Keratinocyte (primary cell): ENCODE results near the gene PCDHGC4. TPM values are rescaled to one million over a fixed set of nuclear protein-coding genes. Genes with fewer than 3 reads are reported as not detected.

Experiments used
- DNase-seq: peaks from one replicate; pipeline ENCODE4 v3.0.0-alpha.2; 2011; ENCODE audit warnings: low read depth, missing footprints, low spot score
- FAIRE-seq: peaks from 2 replicates; lab custom pipeline; 2011; peaks lifted over from hg19 to GRCh38; lab: Jason Lieb, UNC
- H2AFZ ChIP-seq: 2 replicates; pipeline ENCODE4 v1.6.0; 2012; ENCODE audit warnings: low read length, control low read depth, inconsistent platforms; ENCODE audit not compliant: control insufficient read depth
- H3K27ac ChIP-seq: 2 replicates; pipeline ENCODE4 v1.5.1; 2011; ENCODE audit warnings: low read length; ENCODE audit not compliant: control insufficient read depth, insufficient read depth
- H3K27me3 ChIP-seq: 3 replicates; pipeline ENCODE4 v1.6.0; 2011; ENCODE audit warnings: low read length; ENCODE audit not compliant: control insufficient read depth, insufficient read depth; ENCODE audit errors: extremely low read depth
- H3K36me3 ChIP-seq, 2 experiments: 2 replicates in 1 of 2; 3 replicates in 1 of 2; pipeline ENCODE4 v1.5.1; 2011; ENCODE audit warnings: low read length in 2 of 2, mild to moderate bottlenecking in 1 of 2; ENCODE audit not compliant: control insufficient read depth in 2 of 2, insufficient read depth in 2 of 2; ENCODE audit errors: extremely low read depth in 1 of 2
- H3K4me1 ChIP-seq: 3 replicates; pipeline ENCODE4 v1.5.1; 2011; ENCODE audit warnings: low read length; ENCODE audit not compliant: control insufficient read depth, insufficient read depth; ENCODE audit errors: extremely low read depth
- H3K4me2 ChIP-seq: 3 replicates; pipeline ENCODE4 v1.6.0; 2011; ENCODE audit warnings: low read depth, low read length; ENCODE audit not compliant: control insufficient read depth, insufficient read depth; ENCODE audit errors: extremely low read depth
- H3K4me3 ChIP-seq, 3 experiments: fragments of 200-600 bp in 1 of 3; sonication (generic) in 1 of 3; 2 replicates in 2 of 3; 3 replicates in 1 of 3; pipeline ENCODE4 v1.5.1; 2011 to 2016; ENCODE audit warnings: low read length in 3 of 3, mild to moderate bottlenecking in 3 of 3, control low read depth in 2 of 3, inconsistent platforms in 1 of 3, low read depth in 1 of 3, mixed read lengths in 1 of 3, mixed run types in 1 of 3, moderate library complexity in 1 of 3; ENCODE audit not compliant: control insufficient read depth in 2 of 3, insufficient read depth in 2 of 3; ENCODE audit errors: extremely low read depth in 1 of 3
- H3K79me2 ChIP-seq: 2 replicates; pipeline ENCODE4 v1.6.0; 2012; ENCODE audit warnings: low read length; ENCODE audit not compliant: control insufficient read depth, insufficient read depth
- H3K9ac ChIP-seq: 3 replicates; pipeline ENCODE4 v1.6.0; 2011; ENCODE audit warnings: low read length; ENCODE audit not compliant: control insufficient read depth, insufficient read depth; ENCODE audit errors: extremely low read depth
- H3K9me1 ChIP-seq: 3 replicates; pipeline ENCODE4 v1.6.0; 2011; ENCODE audit warnings: low read length; ENCODE audit not compliant: control insufficient read depth, insufficient read depth; ENCODE audit errors: extremely low read depth
- H3K9me3 ChIP-seq: 2 replicates; pipeline ENCODE4 v1.5.1; 2012; ENCODE audit warnings: low read depth, low read length; ENCODE audit not compliant: control insufficient read depth
- H4K20me1 ChIP-seq: 3 replicates; pipeline ENCODE4 v1.6.0; 2011; ENCODE audit warnings: low read length; ENCODE audit not compliant: control insufficient read depth, insufficient read depth; ENCODE audit errors: extremely low read depth
- EZH2 ChIP-seq: IDR thresholded peaks from one replicate; pipeline ENCODE4 v1.6.1; 2012; ENCODE audit warnings: inconsistent platforms, mild to moderate bottlenecking, low read length, moderate library complexity
- dilution Hi-C: fragments of 300-500 bp; cut with MboI; formaldehyde crosslinking; loops from one replicate; pipeline ENCODE4 v1.7.0; 2020; ENCODE audit warnings: low sequenced_read_pairs; ENCODE audit not compliant: extremely low pct_ligation_motif_present
- polyA plus RNA-seq, 5 experiments: library from polyadenylated mRNA; depleted of rRNA in 3 of 5; stranded (reverse) in 3 of 5; stranded (forward) in 1 of 5; unstranded in 1 of 5; fragments of >200 nt; gene quantifications; 1 replicate in 1 of 5; 2 replicates in 3 of 5; 3 replicates in 1 of 5; pipeline versions ENCODE4 v1.2.1 to v1.2.3, GENCODE V29; 2011 to 2012; ENCODE audit warnings: missing spikeins in 2 of 5, low read depth in 1 of 5, low replicate concordance in 1 of 5
- TF ChIP-seq, protein P1 (sequence below), 3 experiments: IDR thresholded peaks in 1 of 3; conservative IDR thresholded peaks in 1 of 3; optimal IDR thresholded peaks in 1 of 3; 2 replicates in 2 of 3; 3 replicates in 1 of 3; pipeline versions ENCODE3 to v1.5.1; 2011; ENCODE audit warnings: low read length in 3 of 3, mild to moderate bottlenecking in 3 of 3, moderate library complexity in 2 of 3, control low read depth in 1 of 3, inconsistent platforms in 1 of 3; ENCODE audit not compliant: insufficient read depth in 2 of 3; ENCODE audit errors: extremely low read depth in 1 of 3

The PCDHGC4 gene
- polyA plus RNA-seq, 1 donor (not counting 4 experiments of a cell fraction or from before 2014, with no cell fraction given) = 0.13 TPM

GRCh38 chr5:141515946-141516671 lies 31.3 kb downstream of the PCDHGC4 start:
- TF ChIP-seq, protein P1, sequence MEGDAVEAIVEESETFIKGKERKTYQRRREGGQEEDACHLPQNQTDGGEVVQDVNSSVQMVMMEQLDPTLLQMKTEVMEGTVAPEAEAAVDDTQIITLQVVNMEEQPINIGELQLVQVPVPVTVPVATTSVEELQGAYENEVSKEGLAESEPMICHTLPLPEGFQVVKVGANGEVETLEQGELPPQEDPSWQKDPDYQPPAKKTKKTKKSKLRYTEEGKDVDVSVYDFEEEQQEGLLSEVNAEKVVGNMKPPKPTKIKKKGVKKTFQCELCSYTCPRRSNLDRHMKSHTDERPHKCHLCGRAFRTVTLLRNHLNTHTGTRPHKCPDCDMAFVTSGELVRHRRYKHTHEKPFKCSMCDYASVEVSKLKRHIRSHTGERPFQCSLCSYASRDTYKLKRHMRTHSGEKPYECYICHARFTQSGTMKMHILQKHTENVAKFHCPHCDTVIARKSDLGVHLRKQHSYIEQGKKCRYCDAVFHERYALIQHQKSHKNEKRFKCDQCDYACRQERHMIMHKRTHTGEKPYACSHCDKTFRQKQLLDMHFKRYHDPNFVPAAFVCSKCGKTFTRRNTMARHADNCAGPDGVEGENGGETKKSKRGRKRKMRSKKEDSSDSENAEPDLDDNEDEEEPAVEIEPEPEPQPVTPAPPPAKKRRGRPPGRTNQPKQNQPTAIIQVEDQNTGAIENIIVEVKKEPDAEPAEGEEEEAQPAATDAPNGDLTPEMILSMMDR (optimal IDR thresholded peaks at IDR 0.05 in 1 of 3, IDR thresholded peaks at IDR 0.05 in 1 of 3, conservative IDR thresholded peaks at IDR 0.05 in 1 of 3; ENCODE audit: extremely low read depth in 1 of 3, insufficient read depth in 2 of 3, low read length in 3 of 3) = no peak
- no peak for TF ChIP-seq EZH2
- no peaks in the 10 kb centered on the region for H3K9me3 ChIP-seq
- H3K4me1 ChIP-seq = peaks cover 54% of the 10 kb centered on the region
- no peaks in the 10 kb centered on the region for H3K79me2 ChIP-seq
- no peak overlapping the region for H3K4me2 ChIP-seq
- H3K36me3 ChIP-seq = peaks cover 13 to 44% of the 10 kb centered on the region in 2 experiments
- no peak for FAIRE-seq
- dilution Hi-C loops = no loop called here
- no peak overlapping the region for H3K9ac ChIP-seq
- no peaks in the 10 kb centered on the region for H3K27me3 ChIP-seq
- no peak overlapping the region for H3K27ac ChIP-seq
- H3K4me3 ChIP-seq = no peak overlapping the region
- H4K20me1 ChIP-seq = no peaks in the 10 kb centered on the region
- H3K9me1 ChIP-seq = no peaks in the 10 kb centered on the region
- no peak overlapping the region for H2AFZ ChIP-seq
- no peak for DNase-seq

GRCh38 chr5:141516672-141517025 lies 31.8 kb downstream of the PCDHGC4 start:
- dilution Hi-C loops = no loop called here
- DNase-seq = no peak
- Histone ChIP-seq H3K4me1 (peaks cover 57% of the 10 kb centered on the region), H3K27me3 (no peaks in the 10 kb centered on the region), H3K36me3 (peaks cover 12 to 44% of the 10 kb centered on the region in 2 experiments), H3K4me3 (no peak overlapping the region), H4K20me1 (no peaks in the 10 kb centered on the region), H3K79me2 (no peaks in the 10 kb centered on the region), H3K9me1 (no peaks in the 10 kb centered on the region), H3K27ac (no peak overlapping the region), H3K9me3 (no peaks in the 10 kb centered on the region), H3K9ac (no peak overlapping the region), H3K4me2 (no peak overlapping the region), H2AFZ (no peak overlapping the region)
- TF ChIP-seq, protein P1 (optimal IDR thresholded peaks at IDR 0.05 in 1 of 3, IDR thresholded peaks at IDR 0.05 in 1 of 3, conservative IDR thresholded peaks at IDR 0.05 in 1 of 3; ENCODE audit: extremely low read depth in 1 of 3, insufficient read depth in 2 of 3, low read length in 3 of 3) = no peak
- no peak for TF ChIP-seq EZH2
- no peak for FAIRE-seq
